Fibroblast of mammary gland (primary cell): Measurements from ENCODE around the gene GPALPP1.

Experiments
- DNase-seq: peaks from one replicate; pipeline ENCODE4 v3.0.0-alpha.2; 2010; ENCODE audit warnings: low read depth
- H3K4me3 ChIP-seq: 2 replicates; pipeline ENCODE4 v1.5.1; 2011; ENCODE audit warnings: low read depth, mild to moderate bottlenecking, low read length, moderate library complexity; ENCODE audit not compliant: control insufficient read depth
- TF ChIP-seq, protein P1 (sequence below): conservative IDR thresholded peaks from 2 replicates; pipeline ENCODE4 v1.5.1; 2011; ENCODE audit warnings: low read depth, low read length, inconsistent platforms; ENCODE audit not compliant: control insufficient read depth, insufficient read depth

Gene GPALPP1

DNA sequence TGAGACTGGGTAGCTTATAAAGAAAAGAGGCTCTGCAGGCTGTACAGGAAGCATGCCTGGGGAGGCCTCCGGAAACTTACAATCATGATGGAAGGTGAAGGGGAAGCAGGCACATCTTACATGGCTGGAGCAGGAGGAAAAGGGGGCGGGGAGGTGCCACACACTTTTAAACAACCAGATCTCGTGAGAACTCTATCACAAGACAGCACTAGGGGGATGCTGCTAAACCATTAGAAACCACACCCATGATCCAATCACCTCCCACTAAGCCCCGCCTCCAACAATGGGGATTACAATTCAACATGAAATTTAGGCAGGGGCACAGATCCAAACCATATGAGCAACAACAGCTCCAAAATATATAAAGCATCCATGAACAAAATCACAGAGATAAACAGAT lies 84.5 kb downstream of the GPALPP1 start:
- no peak for DNase-seq
- no peak overlapping the region for H3K4me3 ChIP-seq
- TF ChIP-seq, protein P1, sequence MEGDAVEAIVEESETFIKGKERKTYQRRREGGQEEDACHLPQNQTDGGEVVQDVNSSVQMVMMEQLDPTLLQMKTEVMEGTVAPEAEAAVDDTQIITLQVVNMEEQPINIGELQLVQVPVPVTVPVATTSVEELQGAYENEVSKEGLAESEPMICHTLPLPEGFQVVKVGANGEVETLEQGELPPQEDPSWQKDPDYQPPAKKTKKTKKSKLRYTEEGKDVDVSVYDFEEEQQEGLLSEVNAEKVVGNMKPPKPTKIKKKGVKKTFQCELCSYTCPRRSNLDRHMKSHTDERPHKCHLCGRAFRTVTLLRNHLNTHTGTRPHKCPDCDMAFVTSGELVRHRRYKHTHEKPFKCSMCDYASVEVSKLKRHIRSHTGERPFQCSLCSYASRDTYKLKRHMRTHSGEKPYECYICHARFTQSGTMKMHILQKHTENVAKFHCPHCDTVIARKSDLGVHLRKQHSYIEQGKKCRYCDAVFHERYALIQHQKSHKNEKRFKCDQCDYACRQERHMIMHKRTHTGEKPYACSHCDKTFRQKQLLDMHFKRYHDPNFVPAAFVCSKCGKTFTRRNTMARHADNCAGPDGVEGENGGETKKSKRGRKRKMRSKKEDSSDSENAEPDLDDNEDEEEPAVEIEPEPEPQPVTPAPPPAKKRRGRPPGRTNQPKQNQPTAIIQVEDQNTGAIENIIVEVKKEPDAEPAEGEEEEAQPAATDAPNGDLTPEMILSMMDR, result no peak

DNA sequence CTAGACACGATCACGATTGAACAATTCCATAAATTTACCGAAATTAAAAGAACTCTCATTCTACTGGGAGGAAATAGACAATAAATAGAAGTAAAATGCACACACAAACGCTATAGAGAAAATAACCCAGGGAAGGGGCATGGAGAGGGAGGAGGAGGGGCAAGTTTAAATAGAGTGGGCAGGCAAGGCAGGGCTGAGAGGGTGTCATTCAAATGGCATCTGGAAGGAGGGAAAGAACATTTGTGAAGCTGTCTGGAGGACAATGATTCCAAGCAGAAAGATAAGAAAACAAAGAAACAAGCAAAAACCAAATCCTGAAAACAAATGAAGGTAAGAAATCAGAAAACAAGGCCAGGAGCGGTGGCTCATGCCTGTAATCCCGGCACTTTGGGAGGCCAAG lies 85.4 kb downstream of the GPALPP1 start:
- DNase-seq, result no peak
- TF ChIP-seq, protein P1, result no peak

DNA sequence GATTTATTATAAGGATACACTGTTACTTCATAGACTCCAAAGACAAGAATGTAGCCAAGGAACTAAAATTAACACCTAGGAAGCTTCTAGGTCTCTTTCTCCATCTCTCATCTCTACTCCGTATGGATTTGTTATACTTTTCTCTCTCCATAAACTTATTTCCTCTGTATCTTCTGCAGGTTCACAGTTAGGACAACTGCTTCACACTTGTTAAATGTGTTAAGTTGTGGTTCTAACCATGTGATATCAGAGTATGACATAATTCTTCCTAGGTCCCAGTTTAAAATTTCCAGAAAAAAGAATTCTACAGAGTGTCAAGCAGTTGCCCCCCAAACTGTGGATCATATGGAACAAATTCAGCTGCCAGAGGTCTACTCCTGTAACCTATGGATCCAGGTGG lies 88.7 kb downstream of the GPALPP1 start:
- TF ChIP-seq, protein P1, result no peak
- no peak for DNase-seq

More for the DNA sequence above, 85.4 kb downstream of the GPALPP1 start:
- H3K4me3 ChIP-seq, result no peak overlapping the region

More for the DNA sequence above, 88.7 kb downstream of the GPALPP1 start:
- H3K4me3 ChIP-seq, result no peak overlapping the region
